ENCODE results near the gene PHF8. TPM values are rescaled to one million over a fixed set of nuclear protein-coding genes. Genes with fewer than 3 reads are reported as not detected.

PHF8 gene
- 17.6 TPM for polyA plus RNA-seq (2013, experiment 1 of 2)
- polyA plus RNA-seq (2013, experiment 2 of 2), result 17.6 TPM

GRCh38 chrX:54044126-54044876 lies at the start of gene PHF8:
TSS of gene PHF8 (minus strand) at chrX:54044473. CDS start at chrX:54042728, 1,745 bp downstream.
- H3K4me3 ChIP-seq (ENCODE audit: low read length in 2 of 2), result peak within 1 kb of the TSS; percentile 69 to 84
- H2BK5ac ChIP-seq (ENCODE audit: low read length), result no peak within 1 kb of the TSS
- H4K91ac ChIP-seq (ENCODE audit: low read depth, low read length, poor library complexity), result no peak within 1 kb of the TSS
- H2BK15ac ChIP-seq (ENCODE audit: low read length), result no peak within 1 kb of the TSS
- H3K4ac ChIP-seq (ENCODE audit: low read length), result no peak within 1 kb of the TSS
- no peak within 1 kb of the TSS for H4K8ac ChIP-seq (ENCODE audit: low read depth, low read length)
- peaks cover 3% of the 10 kb centered on the region in 2 donors for H3K4me1 ChIP-seq (ENCODE audit: control insufficient read depth in 2 of 2, insufficient read depth in 1 of 2, low read depth in 1 of 2, low read length in 2 of 2)
- H2BK120ac ChIP-seq (ENCODE audit: low read depth, low read length), result peak within 1 kb of the TSS; percentile 87
- peak within 1 kb of the TSS; percentile 93 for H2AFZ ChIP-seq (ENCODE audit: low read length)
- H3K9ac ChIP-seq (ENCODE audit: low read depth, low read length, poor library complexity), result peak within 1 kb of the TSS; percentile 84
- H3K4me2 ChIP-seq (ENCODE audit: insufficient read depth, low read length, poor library complexity, severe bottlenecking), result peak within 1 kb of the TSS; percentile 45
- H2BK12ac ChIP-seq (ENCODE audit: low read length), result no peak within 1 kb of the TSS
- H3K27ac ChIP-seq (replicated peaks; ENCODE audit: low read length), result peak within 1 kb of the TSS; percentile 97
- H3K36me3 ChIP-seq (replicated peaks in 1 of 2; ENCODE audit: control insufficient read depth in 2 of 2, insufficient read depth in 2 of 2, low read length in 2 of 2), result peaks cover 0 to 24% of the 10 kb centered on the region in 2 donors
- no peaks in the 10 kb centered on the region for H3K27me3 ChIP-seq (ENCODE audit: control insufficient read depth in 3 of 3, insufficient read depth in 3 of 3, low read depth in 1 of 3, low read length in 3 of 3)
- no peaks in the 10 kb centered on the region for H3K79me1 ChIP-seq (ENCODE audit: low read depth, low read length)
- peak within 1 kb of the TSS; percentile 96 for H3K18ac ChIP-seq (ENCODE audit: low read length)
- H3K9me3 ChIP-seq (replicated peaks in 1 of 2; ENCODE audit: control insufficient read depth in 2 of 2, insufficient read depth in 1 of 2, low read depth in 1 of 2, low read length in 2 of 2), result no peaks in the 10 kb centered on the region
- peak; percentile 92 for DNase-seq (ENCODE audit: low spot score)
- no peak within 1 kb of the TSS for H3K23ac ChIP-seq (ENCODE audit: low read depth, low read length, poor library complexity)
- H3K14ac ChIP-seq (ENCODE audit: low read length), result no peak within 1 kb of the TSS
- no CpG with 5 or more reads among the region's 66 CpGs for WGBS, 2 donors (ENCODE audit: extremely low coverage in 2 of 2, insufficient read length in 2 of 2, insufficient replicate concordance in 1 of 2)
- no peak within 1 kb of the TSS for H2AK5ac ChIP-seq (ENCODE audit: low read depth, low read length)

GRCh38 chrX:54093571-54093970 lies 49.3 kb upstream of the PHF8 start:
- no peak overlapping the region for H2BK12ac ChIP-seq (ENCODE audit: low read length)
- H3K36me3 ChIP-seq (replicated peaks in 1 of 2; ENCODE audit: control insufficient read depth in 2 of 2, insufficient read depth in 2 of 2, low read length in 2 of 2), result no peaks in the 10 kb centered on the region
- H3K27me3 ChIP-seq (ENCODE audit: control insufficient read depth in 3 of 3, insufficient read depth in 3 of 3, low read depth in 1 of 3, low read length in 3 of 3), result no peaks in the 10 kb centered on the region
- WGBS, 2 donors (ENCODE audit: extremely low coverage in 2 of 2, insufficient read length in 2 of 2, insufficient replicate concordance in 1 of 2), result no CpG with 5 or more reads among the region's 2 CpGs
- no peaks in the 10 kb centered on the region for H3K4me1 ChIP-seq (ENCODE audit: control insufficient read depth in 2 of 2, insufficient read depth in 1 of 2, low read depth in 1 of 2, low read length in 2 of 2)
- H3K9ac ChIP-seq (ENCODE audit: low read depth, low read length, poor library complexity), result no peak overlapping the region
- H3K4ac ChIP-seq (ENCODE audit: low read length), result no peak overlapping the region
- no peaks in the 10 kb centered on the region for H3K79me1 ChIP-seq (ENCODE audit: low read depth, low read length)
- no peak overlapping the region for H4K8ac ChIP-seq (ENCODE audit: low read depth, low read length)
- H3K14ac ChIP-seq (ENCODE audit: low read length), result no peak overlapping the region
- H2BK120ac ChIP-seq (ENCODE audit: low read depth, low read length), result no peak overlapping the region
- no peak overlapping the region for H2AFZ ChIP-seq (ENCODE audit: low read length)
- H4K91ac ChIP-seq (ENCODE audit: low read depth, low read length, poor library complexity), result no peak overlapping the region
- H3K23ac ChIP-seq (ENCODE audit: low read depth, low read length, poor library complexity), result no peak overlapping the region
- no peak overlapping the region for H2BK5ac ChIP-seq (ENCODE audit: low read length)
- DNase-seq (ENCODE audit: low spot score), result no peak
- H3K4me2 ChIP-seq (ENCODE audit: insufficient read depth, low read length, poor library complexity, severe bottlenecking), result no peak overlapping the region
- no peaks in the 10 kb centered on the region for H3K9me3 ChIP-seq (replicated peaks in 1 of 2; ENCODE audit: control insufficient read depth in 2 of 2, insufficient read depth in 1 of 2, low read depth in 1 of 2, low read length in 2 of 2)
- H2BK15ac ChIP-seq (ENCODE audit: low read length), result no peak overlapping the region
- no peak overlapping the region for H3K4me3 ChIP-seq (ENCODE audit: low read length in 2 of 2)
- H3K27ac ChIP-seq (replicated peaks; ENCODE audit: low read length), result no peak overlapping the region
- H3K18ac ChIP-seq (ENCODE audit: low read length), result no peak overlapping the region
- H2AK5ac ChIP-seq (ENCODE audit: low read depth, low read length), result no peak overlapping the region

GRCh38 chrX:54093159-54093558 lies 48.9 kb upstream of the PHF8 start:
- Histone ChIP-seq H2AK5ac (ENCODE audit: low read depth, low read length) (no peak overlapping the region), H4K91ac (ENCODE audit: low read depth, low read length, poor library complexity) (no peak overlapping the region), H3K4me3 (ENCODE audit: low read length in 2 of 2) (no peak overlapping the region), H3K14ac (ENCODE audit: low read length) (no peak overlapping the region), H2BK120ac (ENCODE audit: low read depth, low read length) (no peak overlapping the region), H4K8ac (ENCODE audit: low read depth, low read length) (no peak overlapping the region), H3K27me3 (ENCODE audit: control insufficient read depth in 3 of 3, insufficient read depth in 3 of 3, low read depth in 1 of 3, low read length in 3 of 3) (no peaks in the 10 kb centered on the region), H2BK5ac (ENCODE audit: low read length) (no peak overlapping the region), H2BK12ac (ENCODE audit: low read length) (no peak overlapping the region), H3K23ac (ENCODE audit: low read depth, low read length, poor library complexity) (no peak overlapping the region), H3K4me1 (ENCODE audit: control insufficient read depth in 2 of 2, insufficient read depth in 1 of 2, low read depth in 1 of 2, low read length in 2 of 2) (no peaks in the 10 kb centered on the region), H3K27ac (replicated peaks; ENCODE audit: low read length) (no peak overlapping the region), H3K79me1 (ENCODE audit: low read depth, low read length) (no peaks in the 10 kb centered on the region), H2BK15ac (ENCODE audit: low read length) (no peak overlapping the region), H3K36me3 (replicated peaks in 1 of 2; ENCODE audit: control insufficient read depth in 2 of 2, insufficient read depth in 2 of 2, low read length in 2 of 2) (no peaks in the 10 kb centered on the region), H3K9me3 (replicated peaks in 1 of 2; ENCODE audit: control insufficient read depth in 2 of 2, insufficient read depth in 1 of 2, low read depth in 1 of 2, low read length in 2 of 2) (no peaks in the 10 kb centered on the region), H3K4me2 (ENCODE audit: insufficient read depth, low read length, poor library complexity, severe bottlenecking) (no peak overlapping the region), H3K9ac (ENCODE audit: low read depth, low read length, poor library complexity) (no peak overlapping the region), H2AFZ (ENCODE audit: low read length) (no peak overlapping the region), H3K18ac (ENCODE audit: low read length) (no peak overlapping the region), H3K4ac (ENCODE audit: low read length) (no peak overlapping the region)
- no peak for DNase-seq (ENCODE audit: low spot score)
- no CpG with 5 or more reads among the region's 1 CpG for WGBS, 2 donors (ENCODE audit: extremely low coverage in 2 of 2, insufficient read length in 2 of 2, insufficient replicate concordance in 1 of 2)

- no peak for DNase-seq (ENCODE audit: low spot score)
- Histone ChIP-seq H3K79me1 (ENCODE audit: low read depth, low read length) (no peaks in the 10 kb centered on the region), H4K91ac (ENCODE audit: low read depth, low read length, poor library complexity) (no peak overlapping the region), H3K27ac (replicated peaks; ENCODE audit: low read length) (no peak overlapping the region), H3K9ac (ENCODE audit: low read depth, low read length, poor library complexity) (no peak overlapping the region), H2BK120ac (ENCODE audit: low read depth, low read length) (no peak overlapping the region), H2BK12ac (ENCODE audit: low read length) (no peak overlapping the region), H3K9me3 (replicated peaks in 1 of 2; ENCODE audit: control insufficient read depth in 2 of 2, insufficient read depth in 1 of 2, low read depth in 1 of 2, low read length in 2 of 2) (no peaks in the 10 kb centered on the region), H3K4me3 (ENCODE audit: low read length in 2 of 2) (no peak overlapping the region), H2AK5ac (ENCODE audit: low read depth, low read length) (no peak overlapping the region), H4K8ac (ENCODE audit: low read depth, low read length) (no peak overlapping the region), H3K4ac (ENCODE audit: low read length) (no peak overlapping the region), H3K23ac (ENCODE audit: low read depth, low read length, poor library complexity) (no peak overlapping the region), H3K4me2 (ENCODE audit: insufficient read depth, low read length, poor library complexity, severe bottlenecking) (no peak overlapping the region), H3K36me3 (replicated peaks in 1 of 2; ENCODE audit: control insufficient read depth in 2 of 2, insufficient read depth in 2 of 2, low read length in 2 of 2) (no peaks in the 10 kb centered on the region), H2BK5ac (ENCODE audit: low read length) (no peak overlapping the region), H3K27me3 (ENCODE audit: control insufficient read depth in 3 of 3, insufficient read depth in 3 of 3, low read depth in 1 of 3, low read length in 3 of 3) (no peaks in the 10 kb centered on the region), H2BK15ac (ENCODE audit: low read length) (no peak overlapping the region), H2AFZ (ENCODE audit: low read length) (no peak overlapping the region), H3K18ac (ENCODE audit: low read length) (no peak overlapping the region), H3K4me1 (ENCODE audit: control insufficient read depth in 2 of 2, insufficient read depth in 1 of 2, low read depth in 1 of 2, low read length in 2 of 2) (no peaks in the 10 kb centered on the region), H3K14ac (ENCODE audit: low read length) (no peak overlapping the region)
- WGBS, 2 donors (ENCODE audit: extremely low coverage in 2 of 2, insufficient read length in 2 of 2, insufficient replicate concordance in 1 of 2), result no CpG with 5 or more reads among the region's 2 CpGs
Measured at GRCh38 chrX:54090880-54091279, 46.6 kb upstream of the PHF8 start.

Measured in neuronal stem cell (in vitro differentiated cells).